NCI-H2029 treated with DMSO at 0.1 percent for 48 hours (cell line): ENCODE data around the gene SSH2.
"Not testable (repeated sequence)": the region's sequence is repeated elsewhere in the genome, so short reads cannot be mapped to it uniquely, and the experiment has no call there.

ENCODE experiments used
- DNase-seq: peaks from one replicate; lab custom pipeline; 2025; lab: John Stamatoyannopoulos, UW

The SSH2 gene

DNA sequence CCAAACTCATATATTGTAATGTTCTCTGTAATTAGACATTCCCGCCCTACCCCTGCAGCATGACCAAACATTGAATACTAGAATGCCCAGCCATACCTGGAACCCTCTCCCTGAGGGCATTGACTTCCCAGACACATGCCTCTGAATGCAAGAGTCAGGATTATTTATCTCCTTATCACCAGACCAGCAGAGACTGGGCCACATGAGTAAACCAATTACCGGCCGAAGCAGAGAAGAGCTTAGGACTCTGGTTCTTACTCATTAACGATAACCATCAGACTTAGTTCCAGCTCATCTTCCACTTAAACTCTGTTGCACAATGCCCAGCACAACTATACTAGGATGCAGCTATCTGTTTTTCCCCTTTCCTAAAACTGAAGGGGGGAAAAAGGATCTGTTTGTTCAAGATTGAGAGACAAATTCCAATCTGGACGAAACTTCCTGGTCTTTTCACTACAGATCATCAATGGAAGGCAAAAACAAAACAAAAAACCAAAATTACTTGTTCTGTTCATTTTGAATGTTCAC is 219.1 kb downstream of the SSH2 start:
- DNase-seq = no peak

- DNase-seq = no peak
These were observed 219.5 kb downstream of the SSH2 start for GRCh38 chr17:29710520-29710884.

DNA sequence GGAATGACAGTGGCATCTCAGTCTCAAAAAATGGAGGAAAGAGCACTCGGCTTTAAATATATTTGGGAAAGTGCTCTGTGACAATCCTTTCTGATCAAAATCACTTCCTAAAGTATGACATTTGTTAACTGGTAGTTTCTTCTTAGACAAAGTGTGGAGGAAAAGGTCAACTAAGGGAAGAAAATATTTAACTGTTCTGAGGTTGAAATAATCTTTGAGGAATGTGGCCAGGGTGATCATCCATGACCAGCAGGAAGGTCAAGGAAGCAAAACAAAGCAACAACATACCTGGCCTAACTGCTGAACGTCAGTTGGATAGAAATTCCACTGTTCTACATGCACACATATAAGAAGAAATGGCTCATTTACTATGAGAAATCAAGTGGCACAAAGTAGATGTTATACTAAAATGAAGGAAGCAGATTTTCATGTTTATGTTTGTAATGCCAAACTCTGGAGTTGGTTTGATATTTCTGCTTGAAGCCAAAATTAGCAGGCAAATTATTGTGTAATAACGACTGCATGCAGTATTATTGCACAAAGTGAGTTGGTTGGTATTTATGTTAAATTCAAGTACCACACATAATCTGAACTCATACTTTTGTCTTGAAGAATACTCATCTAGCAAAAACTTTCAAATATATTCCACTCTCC is 220.0 kb downstream of the SSH2 start:
- DNase-seq = no peak

DNA sequence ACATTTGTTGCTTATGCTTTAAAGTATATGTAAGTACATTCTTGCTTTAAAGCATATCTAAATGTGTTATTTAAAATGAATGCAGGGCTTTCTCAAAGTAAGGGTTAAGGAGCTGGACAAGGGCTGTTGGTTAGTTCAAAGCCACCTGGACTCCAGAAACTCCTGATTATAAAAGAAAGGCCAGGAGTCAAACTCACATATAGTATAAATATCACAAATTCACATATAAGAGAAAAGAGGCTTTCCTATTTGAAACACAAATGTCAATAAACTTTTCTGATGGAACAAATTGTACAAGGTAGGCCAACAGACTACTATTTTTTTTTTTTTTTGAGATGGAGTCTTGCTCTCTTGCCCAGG is 222.8 kb downstream of the SSH2 start:
- DNase-seq = no peak

DNA sequence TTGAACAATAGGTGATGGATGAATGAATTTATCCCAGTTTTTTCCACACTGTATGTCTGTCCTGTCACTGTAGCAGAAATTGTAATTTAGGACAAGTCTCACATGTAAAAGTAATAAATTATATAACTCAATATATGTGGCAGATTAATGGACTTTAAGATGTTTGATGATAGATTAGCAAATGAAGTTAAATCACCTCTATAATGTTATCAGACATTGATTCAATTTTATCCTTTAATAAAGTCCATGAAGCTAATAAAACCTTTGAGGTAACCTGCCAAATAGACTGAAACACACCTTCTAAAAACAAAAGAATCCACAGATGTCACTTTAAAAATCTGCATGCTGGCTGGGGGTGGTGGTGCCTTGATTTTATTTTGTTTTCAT is 224.0 kb downstream of the SSH2 start:
- no peak for DNase-seq

DNA sequence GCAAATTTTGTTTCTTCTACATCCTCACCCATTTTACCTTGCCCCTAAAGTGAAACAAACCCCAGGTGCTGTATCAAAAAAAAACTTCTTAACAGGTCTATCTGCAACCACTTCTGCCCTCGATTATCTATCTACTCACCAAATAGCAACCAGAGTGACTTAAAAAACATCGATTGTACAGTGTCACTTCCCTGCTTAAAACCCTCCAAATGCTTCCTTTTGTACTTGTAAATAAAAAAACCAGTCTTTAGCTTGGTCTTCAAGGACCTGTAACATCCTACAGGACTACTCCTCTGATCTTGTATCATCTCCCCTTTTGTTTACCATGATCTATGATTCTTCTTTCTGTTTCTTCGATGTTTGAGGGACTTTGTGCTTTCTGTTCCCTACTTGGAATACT is 224.6 kb downstream of the SSH2 start:
- DNase-seq = no peak

DNA sequence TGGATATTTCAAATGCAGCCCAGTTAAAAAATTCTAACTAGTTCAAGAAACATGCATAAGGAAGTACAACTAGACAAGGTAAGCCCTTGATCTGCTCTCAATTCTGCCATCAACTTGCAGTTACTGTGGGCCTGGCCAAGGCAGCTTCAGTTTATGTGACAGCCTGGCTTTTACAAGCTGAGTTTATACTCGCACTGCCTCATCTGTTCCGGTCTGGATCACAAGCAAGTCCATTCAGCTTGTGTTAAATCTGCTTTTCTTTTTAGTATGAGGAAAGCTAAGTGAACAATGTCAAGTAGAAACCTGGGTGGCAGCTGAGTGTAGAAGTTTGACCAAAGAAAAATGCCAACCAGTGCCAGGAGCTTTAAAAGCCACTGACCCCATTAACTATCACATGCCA is 230.7 kb downstream of the SSH2 start:
- DNase-seq = no peak

- DNase-seq = no peak
These were observed 231.2 kb downstream of the SSH2 start for GRCh38 chr17:29698837-29699236.

DNA sequence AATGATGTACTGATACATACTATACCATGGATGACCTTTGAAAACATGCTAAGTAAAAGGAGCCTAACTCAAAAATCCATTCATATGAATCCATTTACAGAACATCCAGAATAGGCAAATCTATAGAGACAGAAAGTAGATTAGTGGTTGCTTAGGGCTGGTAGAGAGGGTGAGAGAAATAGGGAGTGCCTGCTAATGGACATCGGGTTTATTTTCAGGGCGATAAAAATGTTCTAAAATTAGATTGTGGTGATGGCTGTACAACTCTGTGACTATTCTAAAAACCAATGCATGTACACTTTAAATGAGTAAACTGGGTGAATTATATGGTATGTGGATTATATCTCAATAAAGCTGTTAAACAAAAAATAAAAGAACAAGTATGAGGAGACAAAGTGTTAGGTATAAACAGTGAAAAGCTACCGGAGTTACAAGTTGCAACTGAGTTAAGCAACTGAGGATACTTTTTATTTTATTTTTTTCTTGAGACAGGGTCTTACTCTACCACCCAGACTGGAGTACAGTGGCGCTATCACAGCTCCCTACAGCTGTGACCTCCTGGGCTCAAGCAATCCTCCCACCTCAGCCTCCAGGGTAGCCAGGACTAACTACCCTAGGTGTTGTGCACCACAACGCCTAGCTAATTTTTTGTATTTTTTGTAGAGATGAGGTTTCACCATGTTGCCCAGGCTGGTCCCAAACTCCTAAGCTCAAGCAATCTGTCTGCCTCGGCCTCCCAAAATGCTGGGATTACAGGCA is 231.8 kb downstream of the SSH2 start:
- no peak for DNase-seq

GRCh38 chr17:29697371-29697770 is 232.7 kb downstream of the SSH2 start:
- DNase-seq = no peak

DNA sequence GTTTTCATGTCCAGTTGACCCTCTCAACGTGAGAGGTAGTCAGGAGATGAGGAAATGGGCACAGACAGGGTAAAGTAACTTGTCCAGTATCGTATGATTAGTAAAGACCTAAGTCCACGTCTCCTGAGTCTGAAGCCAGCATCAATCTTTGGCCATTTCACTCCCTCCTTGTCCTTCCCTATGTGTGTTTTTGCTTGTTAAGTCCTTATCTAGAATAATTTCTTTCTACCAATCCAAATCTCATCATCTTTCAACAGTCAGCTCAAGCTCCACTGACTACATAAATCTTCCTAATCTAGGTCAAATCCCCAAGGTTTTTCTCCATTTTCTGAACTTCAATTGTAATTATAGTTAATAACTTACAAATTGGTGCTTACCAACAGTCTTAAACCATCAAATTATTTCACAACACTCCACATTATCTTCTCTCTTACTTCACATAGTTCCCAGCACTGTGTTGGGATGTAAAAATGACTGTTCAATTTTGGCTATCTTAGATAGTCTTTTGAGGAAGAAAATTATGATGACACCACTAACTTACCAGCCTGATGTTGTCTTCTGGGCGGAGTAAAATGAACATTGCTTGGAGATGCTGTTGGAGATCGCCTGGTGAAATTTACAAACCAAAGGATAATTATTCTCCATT is 235.0 kb downstream of the SSH2 start:
- DNase-seq = no peak

GRCh38 chr17:29693751-29694150 is 236.3 kb downstream of the SSH2 start:
- no peak for DNase-seq

- no peak for DNase-seq
These were observed 242.4 kb downstream of the SSH2 start for GRCh38 chr17:29687596-29687995.

DNA sequence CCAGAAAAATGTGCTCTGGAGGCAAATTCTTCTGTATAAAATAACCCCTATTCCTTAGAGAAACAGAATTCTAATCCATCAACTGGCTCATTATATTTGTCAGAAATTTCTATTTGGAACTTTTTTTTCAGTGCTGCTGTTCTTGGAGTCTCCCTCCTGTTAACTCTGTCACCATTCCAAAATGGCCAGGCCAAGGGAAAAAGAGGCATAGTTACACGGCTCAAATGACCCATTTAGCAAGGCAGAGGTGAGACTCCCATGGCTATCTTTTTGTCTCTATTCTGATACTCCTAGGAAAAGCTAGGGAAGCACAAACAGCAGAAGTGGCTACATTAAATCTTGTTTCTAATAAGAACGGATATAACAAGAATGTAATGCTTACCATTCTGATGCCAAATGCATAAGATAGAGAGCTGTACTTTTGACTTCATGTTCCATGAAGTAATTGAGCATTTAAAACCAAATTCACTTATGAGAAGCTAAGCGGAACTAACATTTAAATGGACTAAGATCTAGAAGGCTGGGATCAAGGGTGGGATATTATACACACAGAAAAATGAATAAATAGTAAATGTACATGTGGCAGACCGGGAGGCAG is 242.9 kb downstream of the SSH2 start:
- DNase-seq = no peak

DNA sequence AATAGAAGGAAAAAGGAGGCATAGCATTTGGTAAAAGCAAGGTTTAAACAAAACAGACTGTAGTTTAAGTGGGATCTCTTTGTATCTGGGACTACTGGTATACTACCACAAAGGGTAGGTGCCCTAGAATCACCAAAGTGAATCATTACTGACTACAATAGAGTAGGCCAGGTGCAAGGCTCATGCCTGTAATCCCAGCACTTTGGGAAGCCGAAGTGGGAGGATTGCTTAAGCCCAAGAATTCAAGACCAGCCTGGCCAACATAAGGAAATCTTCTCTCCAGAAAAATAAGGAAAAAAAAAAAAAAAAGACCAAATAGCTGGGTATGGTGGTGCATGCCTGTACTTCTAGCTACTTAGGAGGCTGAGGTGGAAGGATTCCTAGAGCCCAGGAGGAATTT is 246.5 kb downstream of the SSH2 start:
- no peak for DNase-seq

- DNase-seq = no peak
These were observed 247.0 kb downstream of the SSH2 start for GRCh38 chr17:29682987-29683386.

DNA sequence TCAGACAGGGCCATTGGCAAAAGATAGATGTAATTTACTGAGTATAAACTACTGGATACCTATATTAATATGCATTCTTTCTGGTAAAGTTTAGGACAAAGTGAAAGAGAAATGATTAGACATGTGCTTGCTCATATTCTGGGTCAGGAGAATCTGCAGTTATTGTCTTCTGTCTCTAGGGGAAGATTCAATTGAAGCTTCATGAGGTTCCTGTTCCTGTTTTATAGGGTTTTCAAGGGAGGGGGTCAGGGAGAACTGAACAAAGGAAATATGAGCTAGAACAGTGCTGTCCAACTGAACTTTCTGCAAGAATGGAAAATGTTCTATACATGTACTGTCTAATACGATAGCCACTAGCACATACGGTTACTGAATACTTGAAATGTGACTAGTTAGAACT is 248.0 kb downstream of the SSH2 start:
- DNase-seq = no peak

DNA sequence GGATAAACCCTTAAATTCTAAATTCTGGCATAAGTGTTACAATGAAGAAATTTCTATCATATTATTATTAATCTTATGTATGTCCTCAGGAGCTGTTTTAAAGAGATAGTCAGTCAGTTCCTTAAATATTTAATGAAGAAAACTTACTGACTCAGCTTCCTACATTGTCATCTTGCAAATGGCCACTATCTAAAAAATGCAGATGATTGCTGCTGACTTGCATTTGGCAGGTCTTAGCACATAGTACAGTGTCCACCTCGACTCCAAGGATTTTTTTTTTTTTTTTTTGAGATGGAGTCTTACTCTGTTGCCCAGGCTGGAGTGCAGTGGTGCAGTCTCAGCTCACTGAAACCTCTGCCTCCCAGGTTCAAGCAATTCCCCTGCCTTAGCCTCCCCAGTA is 252.2 kb downstream of the SSH2 start:
- DNase-seq = no peak

DNA sequence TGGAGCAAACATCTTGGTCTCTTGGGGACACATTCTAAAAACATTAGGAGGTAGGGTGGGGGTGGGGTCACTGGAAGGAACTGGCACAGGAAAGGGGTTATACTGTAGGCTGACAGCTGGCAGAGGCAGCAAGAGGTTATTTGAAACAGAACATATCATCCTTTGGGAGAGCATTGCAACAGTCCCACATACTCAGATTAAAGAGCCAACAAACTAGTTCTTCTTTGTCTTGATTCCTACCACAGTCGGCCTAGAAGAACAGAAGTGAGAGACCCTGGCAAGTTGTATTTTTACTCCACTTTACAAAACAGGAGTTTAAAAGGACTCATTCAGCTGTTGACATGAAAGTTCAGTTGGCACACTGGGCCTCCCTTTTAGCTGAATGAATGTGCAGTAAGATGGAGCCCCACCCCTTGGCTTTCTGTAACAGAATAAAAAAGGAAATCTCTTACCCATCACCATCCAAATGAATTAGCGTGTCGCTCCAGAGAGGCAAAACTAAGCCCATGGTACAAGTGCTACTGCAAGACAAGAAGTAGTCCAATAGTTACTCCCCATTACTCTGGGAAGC is 252.7 kb downstream of the SSH2 start:
- no peak for DNase-seq

DNA sequence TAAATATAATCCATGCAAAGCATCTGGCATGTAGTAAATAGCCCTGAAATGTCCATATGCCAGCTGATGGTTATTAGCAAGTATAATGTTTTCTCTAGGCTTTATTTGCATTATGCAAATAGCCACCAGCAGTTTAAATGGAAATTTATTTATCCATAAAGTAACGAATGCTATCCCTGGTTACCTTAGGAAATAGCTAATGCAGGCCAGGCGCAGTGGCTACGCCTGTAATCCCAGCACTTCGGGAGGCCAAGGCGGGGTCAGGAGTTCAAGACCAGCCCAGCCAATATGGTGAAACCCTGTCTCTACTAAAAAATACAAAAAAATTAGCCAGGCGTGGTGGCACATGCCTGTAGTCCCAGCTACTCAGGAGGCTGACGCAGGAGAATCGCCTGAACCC is 254.1 kb downstream of the SSH2 start:
- DNase-seq = not testable (repeated sequence)

GRCh38 chr17:29674281-29674680 is 255.7 kb downstream of the SSH2 start:
- DNase-seq = no peak

DNA sequence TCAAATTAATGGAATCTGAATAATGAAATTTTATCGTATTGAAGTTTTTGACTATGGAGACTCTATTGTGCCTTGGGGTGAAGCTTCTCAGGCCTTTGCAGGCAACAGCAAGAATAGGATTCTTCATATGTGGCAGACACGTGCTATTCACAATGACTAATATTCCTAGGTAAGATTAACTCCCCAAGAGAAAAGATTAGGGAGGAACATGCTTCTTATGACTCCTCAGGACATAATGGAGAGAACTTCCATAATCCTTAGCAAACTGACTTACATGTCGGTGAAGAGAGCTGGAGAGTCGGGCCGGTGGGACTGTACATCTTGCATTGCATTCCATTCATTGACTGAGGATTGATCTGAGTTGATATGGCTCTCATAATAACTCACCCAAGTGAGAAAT is 258.4 kb downstream of the SSH2 start:
- DNase-seq = no peak

- no peak for DNase-seq
These were observed 260.8 kb downstream of the SSH2 start for GRCh38 chr17:29669266-29669665.
